NCI-H524 (cell line): Measurements from ENCODE around the gene PYGM.
"Not testable (repeated sequence)": the region's sequence is repeated elsewhere in the genome, so short reads cannot be mapped to it uniquely, and the experiment has no call there.

ENCODE experiments used
- DNase-seq, 2 experiments: peaks; one replicate each; lab custom pipeline; 2025; lab: John Stamatoyannopoulos, UW

PYGM gene

GRCh38 chr11:64716473-64717267 lies 43.1 kb downstream of the PYGM start:
- DNase-seq: no peak

GRCh38 chr11:64715756-64716472 lies 43.9 kb downstream of the PYGM start:
- no peak for DNase-seq

DNA sequence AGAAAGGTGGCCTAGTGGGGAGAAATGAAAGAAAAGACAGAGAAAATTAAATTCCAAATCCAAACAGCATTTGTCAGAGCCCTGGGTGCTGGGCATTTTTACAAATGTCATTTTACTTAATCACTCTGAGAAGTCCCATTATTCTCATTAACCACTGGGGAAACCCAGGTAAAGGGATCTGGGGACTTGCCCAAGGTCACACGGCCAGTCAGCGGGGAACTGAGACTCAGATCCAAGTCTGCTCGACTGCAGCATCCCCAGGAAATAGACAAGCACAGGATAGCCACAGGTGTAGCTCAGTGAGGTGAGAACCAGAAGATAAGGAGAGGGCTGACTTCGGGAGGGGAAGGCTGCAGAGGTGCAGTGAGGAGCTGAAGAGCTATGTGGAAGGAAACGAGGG lies 44.7 kb downstream of the PYGM start:
- no peak for DNase-seq

DNA sequence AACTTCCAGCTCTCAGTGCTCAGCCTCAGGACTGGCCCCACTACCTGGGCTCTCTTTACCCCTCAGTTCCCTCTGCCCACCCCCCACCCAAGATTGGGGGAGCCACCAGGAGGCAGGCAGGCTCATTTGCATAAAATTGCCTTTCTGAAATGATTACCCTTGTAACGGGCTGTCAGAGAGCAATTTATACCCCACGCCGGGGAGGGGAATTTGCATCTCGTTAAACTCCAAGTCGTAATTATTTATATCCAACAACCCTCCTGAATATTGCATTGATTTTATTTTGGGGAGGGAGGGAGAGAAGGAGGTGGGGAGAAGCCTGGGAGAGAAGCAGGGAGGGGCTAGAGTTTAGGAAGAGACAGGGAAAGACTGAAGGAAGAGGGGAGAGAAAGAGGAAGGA lies 45.1 kb downstream of the PYGM start:
- DNase-seq: no peak

GRCh38 chr11:64713781-64714363 lies 45.9 kb downstream of the PYGM start:
- DNase-seq: no peak

DNA sequence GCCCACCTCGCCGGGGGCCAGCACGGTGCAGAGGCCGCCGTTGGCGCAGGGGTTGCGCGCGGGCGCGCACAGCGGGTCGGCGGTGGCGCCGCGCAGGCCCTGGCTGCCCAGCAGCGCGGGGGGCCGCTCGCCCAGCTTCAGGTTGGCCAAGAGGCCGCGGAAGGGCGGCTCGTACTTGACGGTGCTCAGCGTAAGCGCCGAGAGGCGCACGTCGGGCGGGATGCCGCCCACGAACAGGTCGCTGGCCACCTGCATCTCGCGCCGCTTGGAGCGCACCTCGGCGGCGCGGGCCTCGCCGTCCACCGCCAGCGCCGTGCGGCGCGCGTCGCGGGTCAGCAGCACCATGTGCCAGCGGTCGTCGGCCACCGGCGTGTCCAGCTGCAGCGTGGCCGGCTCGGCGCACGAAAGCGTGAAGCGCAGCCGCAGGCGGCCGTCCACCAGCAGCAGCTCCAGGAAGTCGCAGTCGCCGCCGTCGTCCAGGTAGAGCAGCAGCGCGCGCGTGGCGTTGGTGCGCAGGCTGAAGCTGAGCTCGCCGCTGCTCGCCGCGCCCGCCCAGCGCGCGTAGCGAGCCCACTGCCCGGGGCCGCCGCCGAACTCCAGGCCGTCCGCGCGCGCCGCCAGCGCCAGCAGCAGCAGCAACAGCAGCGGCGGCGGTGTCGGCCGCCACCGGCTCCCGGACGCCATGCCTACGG lies 46.6 kb downstream of the PYGM start:
- DNase-seq: no peak

GRCh38 chr11:64712430-64713015 lies 47.3 kb downstream of the PYGM start:
- DNase-seq: no peak

GRCh38 chr11:64711956-64712362 lies 47.8 kb downstream of the PYGM start:
- no peak for DNase-seq

DNA sequence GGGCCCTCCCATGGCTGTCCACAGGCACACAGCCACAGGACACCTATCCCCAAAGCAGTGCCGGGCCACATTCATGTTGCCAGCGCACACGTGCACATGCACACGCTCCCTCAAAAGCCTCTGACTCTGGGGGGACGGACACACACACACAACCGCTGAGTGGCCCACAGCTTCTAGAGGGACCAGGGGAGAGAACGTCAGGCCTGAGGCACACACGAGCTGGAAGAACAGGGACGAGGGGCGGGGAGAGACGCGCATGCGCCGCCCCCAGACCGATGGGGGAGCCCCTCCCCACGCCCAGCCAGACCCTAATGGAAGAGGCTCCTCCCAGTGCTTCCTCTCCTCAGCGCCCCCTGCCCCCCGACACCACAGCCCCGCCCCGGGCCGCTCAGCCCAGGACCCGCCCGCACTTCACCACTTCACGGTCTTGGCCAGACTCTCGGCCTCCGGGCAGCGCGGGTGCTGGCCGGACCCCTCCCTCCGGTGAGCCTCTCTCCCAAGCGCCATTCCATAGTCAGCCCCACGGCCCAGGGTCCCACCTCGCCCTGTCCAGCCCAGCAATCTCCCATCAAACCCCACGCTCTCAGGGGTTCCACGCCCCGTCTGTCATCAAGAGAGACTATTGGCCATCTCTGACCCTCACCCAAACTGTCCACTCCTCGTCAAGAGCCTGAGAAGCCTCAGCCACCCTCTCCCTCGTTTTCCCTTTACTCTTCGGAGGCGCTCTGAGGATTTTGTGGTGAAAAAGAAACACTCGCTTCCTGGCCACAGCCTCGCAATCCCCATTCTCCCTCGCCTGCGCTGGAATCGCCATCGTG lies 48.4 kb downstream of the PYGM start:
- no peak for DNase-seq

DNA sequence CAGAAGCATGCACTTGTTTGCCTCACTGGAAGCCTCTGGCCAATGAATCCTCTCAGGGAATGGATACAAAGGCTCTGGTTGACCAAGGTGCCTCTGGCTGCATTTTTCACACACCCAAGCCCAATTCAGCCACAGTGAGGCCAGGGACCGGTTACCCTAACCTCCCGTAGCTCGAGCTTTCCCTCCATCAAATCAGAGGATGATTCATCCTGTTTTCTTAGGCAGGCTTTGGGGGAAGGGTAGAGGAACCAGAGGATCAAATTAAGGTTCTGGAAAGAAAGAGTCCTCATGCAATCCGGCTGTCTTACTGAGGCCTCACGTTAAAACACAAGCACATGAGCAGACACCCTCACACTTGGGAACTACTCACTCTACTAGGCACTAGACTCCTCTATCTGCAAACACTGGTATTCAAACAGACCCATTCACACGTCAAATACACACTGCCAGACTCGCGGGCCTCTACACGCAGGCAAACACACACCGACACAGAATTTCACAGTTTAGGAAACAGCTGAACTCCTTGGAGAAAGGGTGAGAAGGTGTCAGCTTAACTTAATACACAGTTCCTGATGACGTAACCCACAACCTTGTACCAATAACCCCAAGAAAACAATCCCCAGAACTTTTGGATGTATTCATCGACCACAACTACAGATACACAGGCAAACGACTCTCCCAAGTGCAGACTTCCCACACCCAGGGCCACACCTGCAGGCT lies 49.2 kb downstream of the PYGM start:
- no peak for DNase-seq

- no peak for DNase-seq
Observed at GRCh38 chr11:64705501-64705900, 54.3 kb downstream of the PYGM start.

DNA sequence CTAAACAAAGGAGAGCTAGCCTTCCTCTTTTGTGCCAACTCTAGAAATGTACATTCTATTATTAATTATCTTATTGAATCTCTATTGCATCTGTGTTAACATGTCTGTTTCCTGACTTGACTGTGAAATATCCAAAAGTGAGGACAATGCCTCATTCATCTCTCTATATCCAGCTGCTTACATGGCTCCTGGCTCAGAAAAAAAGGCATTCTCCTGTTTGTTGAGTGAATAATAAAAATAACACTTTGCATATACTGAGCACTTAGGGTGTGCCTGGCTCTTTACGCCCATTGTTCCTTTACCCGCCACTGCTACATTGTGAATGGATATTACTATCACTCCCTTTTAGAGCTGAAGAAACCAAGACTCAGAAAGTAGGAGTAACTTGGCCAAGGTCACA lies 56.7 kb downstream of the PYGM start:
- DNase-seq: no peak

DNA sequence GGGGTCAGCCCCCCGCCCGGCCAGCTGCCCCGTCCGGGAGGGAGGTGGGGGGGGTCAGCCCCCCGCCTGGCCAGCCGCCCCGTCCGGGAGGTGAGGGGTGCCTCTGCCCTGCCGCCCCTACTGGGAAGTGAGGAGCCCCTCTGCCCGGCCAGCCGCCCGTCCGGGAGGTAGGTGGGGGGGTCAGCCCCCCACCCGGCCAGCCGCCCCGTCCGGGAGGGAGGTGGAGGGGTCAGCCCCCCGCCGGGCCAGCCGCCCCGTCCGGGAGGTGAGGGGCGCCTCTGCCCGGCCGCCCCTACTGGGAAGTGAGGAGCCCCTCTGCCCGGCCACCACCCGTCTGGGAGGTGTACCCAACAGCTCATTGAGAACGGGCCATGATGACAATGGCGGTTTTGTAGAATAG lies 57.8 kb downstream of the PYGM start:
- not testable (repeated sequence) for DNase-seq

GRCh38 chr11:64698427-64698826 lies 61.3 kb downstream of the PYGM start:
- DNase-seq: no peak

DNA sequence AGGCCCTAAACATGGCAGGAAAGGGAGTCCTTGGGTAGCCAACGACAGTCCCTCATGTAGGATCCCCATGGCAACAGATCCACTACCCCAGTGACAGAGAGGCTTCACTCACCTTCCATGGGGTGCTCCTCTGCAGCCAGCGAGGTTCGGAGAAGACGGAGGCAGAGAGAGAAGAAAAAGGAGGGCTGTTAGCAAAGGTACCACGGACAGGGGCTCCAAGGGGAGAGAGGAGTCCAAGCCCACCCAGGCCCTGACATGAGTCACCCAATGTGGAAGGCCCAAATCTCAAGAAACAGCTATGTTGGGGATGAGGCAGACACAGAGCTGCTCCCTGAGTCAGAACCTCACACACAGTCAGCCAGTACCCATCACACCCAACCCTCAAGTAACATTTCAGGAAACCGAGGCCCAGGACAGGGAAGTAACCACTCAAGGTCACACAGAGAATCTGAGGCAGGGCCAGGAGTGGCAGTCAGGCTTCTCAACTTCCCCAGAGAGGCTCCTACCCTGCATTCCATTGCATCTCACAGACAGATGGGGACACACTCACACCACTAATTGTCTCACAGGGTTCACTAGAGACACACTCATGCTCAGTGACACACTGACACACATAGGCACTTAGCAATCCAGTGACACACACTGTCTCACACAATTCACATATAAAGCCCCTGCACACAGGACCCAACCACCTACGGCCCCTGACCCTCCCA lies 62.0 kb downstream of the PYGM start:
- no peak for DNase-seq
